HL-60 (cell line): ENCODE measurements around the gene RUNX3.

Experiments
- DNase-seq, 2 experiments: peaks; one replicate each; pipeline ENCODE4 v3.0.0-alpha.2; 2010 to 2020; ENCODE audit warnings: low read depth in 1 of 2, low spot score in 1 of 2
- H3K27ac ChIP-seq: fragments of 250-450 bp; sonication (Bioruptor Pico); replicated peaks from 2 replicates; pipeline ENCODE4 v1.5.1; 2020; ENCODE audit warnings: mild to moderate bottlenecking, moderate library complexity
- H3K27me3 ChIP-seq: fragments of 250-450 bp; sonication (Bioruptor Pico); 2 replicates; pipeline ENCODE4 v1.5.1; 2021; ENCODE audit warnings: mild to moderate bottlenecking, moderate library complexity; ENCODE audit not compliant: insufficient read depth, poor library complexity, severe bottlenecking
- H3K4me3 ChIP-seq: replicated peaks from 2 replicates; pipeline ENCODE4 v1.5.1; 2011; ENCODE audit warnings: mild to moderate bottlenecking, control low read depth, low read length; ENCODE audit not compliant: insufficient read depth
- CTCF ChIP-seq: IDR thresholded peaks from one replicate; pipeline ENCODE4 v1.5.1; 2011; ENCODE audit warnings: low read length, control low read depth, inconsistent platforms; ENCODE audit not compliant: insufficient read depth
- GABPA ChIP-seq: IDR thresholded peaks from 2 replicates; pipeline ENCODE4 v1.6.1; 2012; ENCODE audit warnings: low read depth
- POLR2AphosphoS5 ChIP-seq: IDR thresholded peaks from 2 replicates; pipeline ENCODE4 v1.6.1; 2012; ENCODE audit warnings: low read depth
- REST ChIP-seq: IDR thresholded peaks from 2 replicates; pipeline ENCODE4 v1.6.1; 2012; ENCODE audit warnings: low read depth; ENCODE audit not compliant: insufficient replicate concordance
- SPI1 ChIP-seq: IDR thresholded peaks from 2 replicates; pipeline ENCODE4 v1.6.1; 2012; ENCODE audit warnings: low read depth, mild to moderate bottlenecking, borderline replicate concordance

Gene RUNX3

GRCh38 chr1:24915816-24916602 lies 14.1 kb downstream of the RUNX3 start:
- DNase-seq: no peak
- TF ChIP-seq SPI1 (no peak), POLR2AphosphoS5 (no peak; the same call in 1 of the 2 replicates), REST (no peak)
- Histone ChIP-seq H3K27ac (no peak overlapping the region), H3K4me3 (no peak overlapping the region), H3K27me3 (no peaks in the 10 kb centered on the region)

GRCh38 chr1:24914226-24915069 lies 15.6 kb downstream of the RUNX3 start:
- TF ChIP-seq SPI1: no peak
- TF ChIP-seq REST: no peak
- no peak for TF ChIP-seq CTCF
- TF ChIP-seq POLR2AphosphoS5: no peak
- no peak for TF ChIP-seq GABPA
- no peaks in the 10 kb centered on the region for H3K27me3 ChIP-seq
- no peak overlapping the region for H3K27ac ChIP-seq
- H3K4me3 ChIP-seq: no peak overlapping the region
- DNase-seq: no peak

- Histone ChIP-seq H3K27me3 (no peaks in the 10 kb centered on the region), H3K4me3 (no peak overlapping the region), H3K27ac (no peak overlapping the region)
- no peak for DNase-seq
- TF ChIP-seq POLR2AphosphoS5: no peak
- no peak for TF ChIP-seq SPI1
- no peak for TF ChIP-seq CTCF
- TF ChIP-seq REST: no peak
- TF ChIP-seq GABPA: no peak
These were observed 16.4 kb downstream of the RUNX3 start for GRCh38 chr1:24913616-24914225.
